ENCODE measurements around the gene DOCK2. TPM values are rescaled to one million over a fixed set of nuclear protein-coding genes. Genes with fewer than 3 reads are reported as not detected.

Gene DOCK2
- total and polyA plus RNA-seq, 3 donors from 2014 or later, result 6.8 to 8.9 (median 7.3) TPM

DNA sequence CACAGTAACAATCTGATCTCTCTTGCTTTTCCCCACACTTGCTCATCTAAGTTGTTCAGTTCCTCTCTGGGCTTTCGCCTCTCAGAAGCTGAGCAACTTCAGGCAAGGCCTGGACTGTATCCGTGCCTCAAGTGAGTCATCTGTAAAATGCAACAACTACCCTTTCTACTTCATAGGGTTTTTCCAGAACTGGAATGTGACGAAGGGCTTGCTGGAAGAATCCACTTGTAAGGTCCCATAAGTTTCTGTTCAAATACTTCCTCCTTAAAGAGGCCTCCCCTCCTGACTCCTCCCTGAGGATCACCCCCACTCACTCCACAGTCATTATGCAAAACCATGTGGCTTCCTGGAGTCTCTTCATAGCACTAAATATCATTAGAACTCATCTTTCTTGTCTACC, 360.7 kb downstream of the DOCK2 start:
- no peak for DNase-seq
- no peak overlapping the region for H3K4me3 ChIP-seq
- TF ChIP-seq, protein P1, sequence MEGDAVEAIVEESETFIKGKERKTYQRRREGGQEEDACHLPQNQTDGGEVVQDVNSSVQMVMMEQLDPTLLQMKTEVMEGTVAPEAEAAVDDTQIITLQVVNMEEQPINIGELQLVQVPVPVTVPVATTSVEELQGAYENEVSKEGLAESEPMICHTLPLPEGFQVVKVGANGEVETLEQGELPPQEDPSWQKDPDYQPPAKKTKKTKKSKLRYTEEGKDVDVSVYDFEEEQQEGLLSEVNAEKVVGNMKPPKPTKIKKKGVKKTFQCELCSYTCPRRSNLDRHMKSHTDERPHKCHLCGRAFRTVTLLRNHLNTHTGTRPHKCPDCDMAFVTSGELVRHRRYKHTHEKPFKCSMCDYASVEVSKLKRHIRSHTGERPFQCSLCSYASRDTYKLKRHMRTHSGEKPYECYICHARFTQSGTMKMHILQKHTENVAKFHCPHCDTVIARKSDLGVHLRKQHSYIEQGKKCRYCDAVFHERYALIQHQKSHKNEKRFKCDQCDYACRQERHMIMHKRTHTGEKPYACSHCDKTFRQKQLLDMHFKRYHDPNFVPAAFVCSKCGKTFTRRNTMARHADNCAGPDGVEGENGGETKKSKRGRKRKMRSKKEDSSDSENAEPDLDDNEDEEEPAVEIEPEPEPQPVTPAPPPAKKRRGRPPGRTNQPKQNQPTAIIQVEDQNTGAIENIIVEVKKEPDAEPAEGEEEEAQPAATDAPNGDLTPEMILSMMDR (IDR thresholded peaks at IDR 0.05), result no peak
- no peak for TF ChIP-seq POLR2A (IDR thresholded peaks at IDR 0.05)
- H3K27me3 ChIP-seq, result no peaks in the 10 kb centered on the region
- H3K36me3 ChIP-seq (ENCODE audit: low read depth, missing control alignments), result no peaks in the 10 kb centered on the region
- no peaks in the 10 kb centered on the region for H3K4me1 ChIP-seq
- intact Hi-C loops (cut with DNase I; ENCODE audit: low total_unique reads), result no loop called here
- WGBS, 2 donors, result 90 to 93% methylated on average over 3 of the region's 3 CpGs
- no peak overlapping the region for H3K27ac ChIP-seq
- H3K9me3 ChIP-seq, result no peaks in the 10 kb centered on the region

DNA sequence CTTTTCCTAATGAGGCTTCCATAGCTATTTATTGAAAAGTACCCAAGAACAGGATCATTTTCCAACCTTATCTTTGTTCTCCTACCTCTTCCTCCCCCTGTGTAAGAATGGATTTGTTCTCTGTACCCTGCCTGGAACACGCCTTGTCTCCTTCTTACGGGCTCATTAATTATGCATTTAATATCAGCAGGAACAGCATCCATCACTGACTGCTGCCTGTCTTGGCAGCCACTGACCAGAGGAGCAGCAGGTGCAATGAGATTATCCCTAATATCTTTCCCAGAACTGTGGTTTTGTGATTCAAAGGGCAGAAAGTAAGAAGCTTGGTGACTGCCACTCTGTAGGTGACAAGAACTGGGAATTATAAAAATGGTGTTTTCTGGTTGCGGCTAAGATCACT, 362.5 kb downstream of the DOCK2 start:
- DNase-seq, result no peak
- intact Hi-C loops (cut with DNase I; ENCODE audit: low total_unique reads), result no loop called here

DNA sequence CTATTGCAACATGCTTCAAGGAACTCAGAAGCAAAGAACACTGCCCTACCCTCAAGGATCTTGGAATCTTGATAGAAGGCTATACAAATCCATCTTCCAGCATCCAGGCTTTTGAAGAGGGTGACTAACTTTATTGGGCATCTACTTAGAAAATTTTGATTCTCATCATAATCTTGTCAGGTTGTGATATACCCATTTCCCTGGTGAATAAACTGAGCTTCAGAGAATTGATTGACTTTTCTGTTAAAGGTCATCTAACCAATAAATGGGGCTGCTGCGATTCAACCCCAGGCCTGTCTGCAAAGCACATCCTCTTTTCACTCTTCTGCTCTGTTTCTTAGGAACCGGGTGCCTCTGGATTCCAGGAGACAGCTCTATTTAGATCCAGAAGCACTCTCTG, 363.1 kb downstream of the DOCK2 start:
- TF ChIP-seq, protein P1 (IDR thresholded peaks at IDR 0.05), result no peak
- no peak for TF ChIP-seq POLR2A (IDR thresholded peaks at IDR 0.05)
- 91 to 95% methylated on average over 2 of the region's 2 CpGs for WGBS, 2 donors
- Histone ChIP-seq H3K36me3 (ENCODE audit: low read depth, missing control alignments) (no peaks in the 10 kb centered on the region), H3K27ac (no peak overlapping the region), H3K9me3 (no peaks in the 10 kb centered on the region), H3K4me1 (no peaks in the 10 kb centered on the region), H3K27me3 (no peaks in the 10 kb centered on the region), H3K4me3 (no peak overlapping the region)
- intact Hi-C loops (cut with DNase I; ENCODE audit: low total_unique reads), result no loop called here
- DNase-seq, result no peak

More for the DNA sequence above, 362.5 kb downstream of the DOCK2 start:
- H3K27me3 ChIP-seq, result no peaks in the 10 kb centered on the region
- TF ChIP-seq, protein P1 (IDR thresholded peaks at IDR 0.05), result no peak
- no peak for TF ChIP-seq POLR2A (IDR thresholded peaks at IDR 0.05)
- no peak overlapping the region for H3K27ac ChIP-seq
- no peaks in the 10 kb centered on the region for H3K9me3 ChIP-seq
- no peak overlapping the region for H3K4me3 ChIP-seq
- no peaks in the 10 kb centered on the region for H3K36me3 ChIP-seq (ENCODE audit: low read depth, missing control alignments)
- 84 to 96% methylated on average over 3 of the region's 3 CpGs for WGBS, 2 donors
- H3K4me1 ChIP-seq, result no peaks in the 10 kb centered on the region

- Histone ChIP-seq H3K4me1 (no peaks in the 10 kb centered on the region), H3K36me3 (ENCODE audit: low read depth, missing control alignments) (no peaks in the 10 kb centered on the region), H3K27ac (no peak overlapping the region), H3K9me3 (no peaks in the 10 kb centered on the region), H3K27me3 (no peaks in the 10 kb centered on the region), H3K4me3 (no peak overlapping the region)
- WGBS, 2 donors, result 82 to 89% methylated on average over 6 of the region's 6 CpGs
- no peak for DNase-seq
- TF ChIP-seq, protein P1 (IDR thresholded peaks at IDR 0.05), result no peak
- no peak for TF ChIP-seq POLR2A (IDR thresholded peaks at IDR 0.05)
- intact Hi-C loops (cut with DNase I; ENCODE audit: low total_unique reads), result no loop called here
Observed at GRCh38 chr5:170006021-170006420, 368.9 kb downstream of the DOCK2 start.

- H3K4me1 ChIP-seq, result no peaks in the 10 kb centered on the region
- DNase-seq, result no peak
- WGBS, 2 donors, result 52 to 62% methylated on average over 6 of the region's 6 CpGs
- H3K9me3 ChIP-seq, result no peaks in the 10 kb centered on the region
- H3K27me3 ChIP-seq, result no peaks in the 10 kb centered on the region
- no peak overlapping the region for H3K27ac ChIP-seq
- H3K4me3 ChIP-seq, result no peak overlapping the region
- TF ChIP-seq, protein P1 (IDR thresholded peaks at IDR 0.05), result no peak
- no peak for TF ChIP-seq POLR2A (IDR thresholded peaks at IDR 0.05)
- H3K36me3 ChIP-seq (ENCODE audit: low read depth, missing control alignments), result no peaks in the 10 kb centered on the region
- intact Hi-C loops (cut with DNase I; ENCODE audit: low total_unique reads), result no loop called here
Observed at GRCh38 chr5:170008376-170008775, 371.3 kb downstream of the DOCK2 start.
